GM23248 (cell line): Measurements from ENCODE around the gene ZNF282.

Experiments used
- EZH2 ChIP-seq: fragments of 200-600 bp; sonication (generic); IDR thresholded peaks from 2 replicates; pipeline ENCODE4 v1.6.1; 2018; ENCODE audit warnings: antibody characterized with exemption, mild to moderate bottlenecking; ENCODE audit not compliant: insufficient read depth, poor library complexity, severe bottlenecking
- EZH2phosphoT487 ChIP-seq: fragments of 200-600 bp; sonication (generic); IDR thresholded peaks from 2 replicates; pipeline ENCODE4 v1.6.1; 2018; ENCODE audit warnings: antibody characterized with exemption, moderate library complexity, mild to moderate bottlenecking, low read depth; ENCODE audit not compliant: insufficient read depth

- TF ChIP-seq EZH2phosphoT487 = no peak
- no peak for TF ChIP-seq EZH2
Observed at GRCh38 chr7:149224352-149224751, 29.0 kb downstream of the ZNF282 start.
